Bronchial epithelial cell (primary cell): ENCODE results near the gene ZNF831. TPM values are rescaled to one million over a fixed set of nuclear protein-coding genes. Genes with fewer than 3 reads are reported as not detected.

Source experiments
- DNase-seq: peaks from one replicate; pipeline ENCODE4 v3.0.0-alpha.2; 2010; ENCODE audit warnings: low read depth
- FAIRE-seq: peaks from 2 replicates; lab custom pipeline; 2011; peaks lifted over from hg19 to GRCh38; lab: Jason Lieb, UNC
- H3K27me3 ChIP-seq: 2 replicates; pipeline ENCODE4 v1.5.1; 2011; ENCODE audit warnings: low read length; ENCODE audit not compliant: control insufficient read depth, insufficient read depth
- H3K36me3 ChIP-seq: 2 replicates; pipeline ENCODE4 v1.5.1; 2011; ENCODE audit warnings: low read length; ENCODE audit not compliant: control insufficient read depth, insufficient read depth
- H3K4me3 ChIP-seq: 2 replicates; pipeline ENCODE4 v1.5.1; 2011; ENCODE audit warnings: mild to moderate bottlenecking, low read depth, low read length, control low read depth
- CTCF ChIP-seq: IDR thresholded peaks from 2 replicates; pipeline ENCODE4 v1.5.1; 2011; ENCODE audit warnings: mild to moderate bottlenecking, moderate library complexity, low read length, control low read depth, inconsistent platforms; ENCODE audit not compliant: insufficient read depth, severe bottlenecking
- total RNA-seq: library from RNA; depleted of rRNA; stranded (reverse); fragments of >200 nt; gene quantifications from 2 replicates; pipeline ENCODE4 v1.2.1, GENCODE V29; 2014

ZNF831 gene
- total RNA-seq, 1 donor from 2014 or later, result not detected

- Histone ChIP-seq H3K36me3 (no peaks in the 10 kb centered on the region), H3K27me3 (no peaks in the 10 kb centered on the region), H3K4me3 (no peak overlapping the region)
- DNase-seq, result peak; percentile 2
- no peak for TF ChIP-seq CTCF
- peak; percentile 43 for FAIRE-seq
Observed at GRCh38 chr20:59159493-59160376, 3.9 kb upstream of the ZNF831 start.

- FAIRE-seq (no peak), DNase-seq (no peak)
- TF ChIP-seq CTCF, result no peak
- no peak overlapping the region for H3K4me3 ChIP-seq
- H3K27me3 ChIP-seq, result no peaks in the 10 kb centered on the region
- H3K36me3 ChIP-seq, result no peaks in the 10 kb centered on the region
Observed at GRCh38 chr20:59160389-59161115, 3.1 kb upstream of the ZNF831 start.

- Histone ChIP-seq H3K27me3 (no peaks in the 10 kb centered on the region), H3K4me3 (no peak overlapping the region), H3K36me3 (no peaks in the 10 kb centered on the region)
- FAIRE-seq, result no peak
- DNase-seq, result no peak
- no peak for TF ChIP-seq CTCF
Observed at GRCh38 chr20:59161721-59162120, 1.9 kb upstream of the ZNF831 start.

GRCh38 chr20:59164686-59165391 lies 1.2 kb downstream of the ZNF831 start:
- FAIRE-seq (no peak), DNase-seq (no peak)
- no peak for TF ChIP-seq CTCF
- Histone ChIP-seq H3K4me3 (no peak overlapping the region), H3K27me3 (no peaks in the 10 kb centered on the region), H3K36me3 (no peaks in the 10 kb centered on the region)

- FAIRE-seq, result no peak
- no peak for DNase-seq
- H3K4me3 ChIP-seq, result no peak overlapping the region
- TF ChIP-seq CTCF, result no peak
- H3K27me3 ChIP-seq, result no peaks in the 10 kb centered on the region
- no peaks in the 10 kb centered on the region for H3K36me3 ChIP-seq
Observed at GRCh38 chr20:59165396-59165795, 1.8 kb downstream of the ZNF831 start.
